GM21423 (cell line): ENCODE results near the gene ODR4.
A peak's percentile ranks its signal among the peaks of the same experiment; 100 is the strongest.
"Not testable (repeated sequence)": the region's sequence is repeated elsewhere in the genome, so short reads cannot be mapped to it uniquely, and the experiment has no call there.

Experiments
- ATAC-seq: cut with Tn5 transposase; IDR thresholded peaks from one replicate; pipeline ENCODE4 v1.9.1; 2021; ENCODE audit warnings: mild to moderate bottlenecking, moderate library complexity; ENCODE audit not compliant: unreplicated experiment

Gene ODR4

DNA sequence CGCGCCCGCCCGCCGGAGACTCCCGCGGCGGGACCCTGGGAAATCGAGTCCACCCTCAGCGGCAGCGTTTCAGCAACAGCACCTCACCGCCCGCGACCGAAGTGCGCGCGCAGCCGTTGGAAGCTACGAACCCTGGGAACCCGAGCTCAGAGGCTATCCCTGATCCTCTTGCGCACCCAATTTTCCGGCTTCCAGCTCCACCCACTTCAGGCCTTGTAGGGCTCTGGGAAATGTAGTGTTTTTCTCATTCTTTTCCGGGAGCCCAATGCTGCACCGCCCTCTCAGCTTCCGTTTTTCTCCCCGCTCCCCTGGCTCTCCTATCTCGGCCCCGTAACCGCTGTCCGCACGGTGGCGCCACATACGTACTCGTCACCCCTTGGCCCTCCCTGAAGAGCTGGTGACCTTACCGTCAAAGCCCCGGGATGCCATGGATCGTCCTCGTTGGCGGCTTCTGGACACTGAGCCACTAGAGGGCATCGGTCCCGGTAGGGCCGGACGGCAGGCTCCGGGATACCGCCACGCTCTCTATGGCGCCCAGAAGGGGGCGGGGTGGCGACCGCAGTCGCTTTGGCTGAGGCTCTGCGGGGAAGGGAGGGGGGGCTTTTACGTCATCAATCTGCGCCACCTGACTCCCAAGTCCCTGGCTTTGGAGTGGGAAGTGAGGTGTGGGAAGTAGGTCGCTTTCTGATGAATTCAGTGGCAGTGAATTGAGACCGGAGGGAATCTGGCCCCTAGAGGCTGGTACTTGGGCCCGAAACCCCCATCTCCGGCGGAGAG, at the start of gene ODR4, which contains the start of gene TPR:
Gene ODR4, plus strand, starts transcription at position 687 of the 777 bp plus-strand sequence. CDS start 3,948 bp downstream, outside the sequence.
Gene TPR, minus strand, starts transcription at position 102 of the 777 bp plus-strand sequence. CDS start 225 bp downstream, outside the sequence.
- peak; percentile 84 for ATAC-seq

DNA sequence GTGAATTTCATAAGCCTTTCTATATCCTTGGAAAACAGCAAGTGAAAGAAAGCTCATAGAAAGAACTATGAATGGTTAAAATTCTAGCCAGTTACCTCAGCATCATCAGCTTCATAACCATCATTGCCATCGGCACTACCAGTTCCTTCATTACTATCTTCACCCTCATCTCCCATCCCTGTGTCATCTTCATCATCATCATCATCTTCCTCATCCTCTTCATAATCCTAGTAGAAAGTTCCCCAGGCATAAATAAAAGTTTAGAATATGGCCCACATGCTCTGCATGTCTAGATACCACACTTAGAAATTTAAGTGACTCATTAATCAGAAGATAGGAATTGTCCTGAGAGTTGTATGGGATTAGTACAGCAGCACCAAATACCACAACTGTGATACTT, 49.6 kb upstream of the ODR4 start:
- ATAC-seq: no peak

DNA sequence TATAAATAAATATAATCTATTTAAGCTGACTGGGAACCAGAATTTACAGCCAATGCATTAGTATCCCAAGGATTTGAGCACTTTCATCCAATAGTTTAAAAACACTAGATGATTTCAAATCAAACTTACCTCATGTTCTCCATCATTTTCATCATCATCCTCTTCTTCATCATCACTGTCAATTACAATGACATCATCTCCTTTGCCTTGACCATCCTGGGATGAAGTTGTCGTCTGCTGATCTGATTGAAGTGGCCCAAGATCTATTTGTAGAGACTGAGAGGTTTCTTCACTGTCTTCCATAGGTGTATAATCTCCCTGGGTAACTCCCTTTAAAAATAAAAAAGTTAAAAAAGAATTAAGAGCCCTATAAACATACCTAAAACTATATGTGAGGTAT, 48.3 kb upstream of the ODR4 start:
- ATAC-seq: no peak

DNA sequence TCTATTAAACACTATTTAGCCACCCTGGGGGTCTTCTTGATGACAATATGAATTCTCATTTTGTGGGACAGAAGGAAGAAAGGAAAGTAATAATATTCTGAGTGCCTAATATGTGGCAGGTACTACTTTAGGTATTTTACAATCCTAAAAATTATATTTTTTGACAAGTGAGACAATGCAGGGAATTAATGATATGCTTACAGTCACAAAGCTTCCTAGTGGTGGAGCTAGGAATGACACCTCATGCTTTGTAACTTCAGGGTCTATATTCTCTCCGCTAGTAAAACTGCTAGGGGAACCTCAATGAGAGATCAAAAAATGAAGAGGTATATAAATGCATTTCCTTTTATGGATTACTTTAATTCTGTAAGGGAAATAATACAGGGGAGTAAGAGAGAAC, 44.9 kb upstream of the ODR4 start:
- ATAC-seq: no peak

DNA sequence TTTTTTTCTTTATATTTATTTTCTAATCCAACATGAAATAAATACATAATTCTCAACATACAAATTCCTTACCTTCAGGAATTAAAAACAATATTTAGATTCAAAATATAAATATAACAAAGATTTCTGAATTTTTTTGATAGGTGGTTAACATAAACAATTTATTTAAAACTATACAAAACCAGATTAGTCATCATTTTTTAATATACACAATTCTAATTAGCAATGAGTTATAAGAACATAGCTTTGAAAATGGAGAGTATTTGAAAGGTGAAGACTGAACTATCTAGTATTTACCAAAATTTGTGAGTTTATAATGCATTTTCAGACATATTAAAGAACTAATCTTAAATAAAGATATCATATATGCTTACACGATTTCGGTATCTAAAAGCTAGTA, 38.1 kb upstream of the ODR4 start:
- ATAC-seq: no peak

DNA sequence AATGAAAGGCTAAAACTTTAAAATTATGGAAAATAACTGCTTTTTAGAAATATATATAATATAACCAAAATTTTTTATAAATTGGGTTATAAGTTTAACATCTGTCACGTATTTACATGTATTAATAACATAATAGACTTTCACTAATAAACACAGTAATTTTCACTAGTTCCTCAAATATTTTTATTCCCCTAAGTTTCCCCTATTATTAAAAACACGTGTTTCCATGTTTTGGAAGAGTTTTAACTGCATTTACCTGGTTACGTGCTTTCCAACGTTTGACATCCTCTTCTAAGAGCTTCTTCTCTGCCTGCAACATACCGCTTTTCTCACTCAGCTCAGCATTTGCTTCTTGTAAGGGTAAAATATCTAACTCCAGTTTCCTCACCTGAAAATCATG, 34.9 kb upstream of the ODR4 start:
- no peak for ATAC-seq

DNA sequence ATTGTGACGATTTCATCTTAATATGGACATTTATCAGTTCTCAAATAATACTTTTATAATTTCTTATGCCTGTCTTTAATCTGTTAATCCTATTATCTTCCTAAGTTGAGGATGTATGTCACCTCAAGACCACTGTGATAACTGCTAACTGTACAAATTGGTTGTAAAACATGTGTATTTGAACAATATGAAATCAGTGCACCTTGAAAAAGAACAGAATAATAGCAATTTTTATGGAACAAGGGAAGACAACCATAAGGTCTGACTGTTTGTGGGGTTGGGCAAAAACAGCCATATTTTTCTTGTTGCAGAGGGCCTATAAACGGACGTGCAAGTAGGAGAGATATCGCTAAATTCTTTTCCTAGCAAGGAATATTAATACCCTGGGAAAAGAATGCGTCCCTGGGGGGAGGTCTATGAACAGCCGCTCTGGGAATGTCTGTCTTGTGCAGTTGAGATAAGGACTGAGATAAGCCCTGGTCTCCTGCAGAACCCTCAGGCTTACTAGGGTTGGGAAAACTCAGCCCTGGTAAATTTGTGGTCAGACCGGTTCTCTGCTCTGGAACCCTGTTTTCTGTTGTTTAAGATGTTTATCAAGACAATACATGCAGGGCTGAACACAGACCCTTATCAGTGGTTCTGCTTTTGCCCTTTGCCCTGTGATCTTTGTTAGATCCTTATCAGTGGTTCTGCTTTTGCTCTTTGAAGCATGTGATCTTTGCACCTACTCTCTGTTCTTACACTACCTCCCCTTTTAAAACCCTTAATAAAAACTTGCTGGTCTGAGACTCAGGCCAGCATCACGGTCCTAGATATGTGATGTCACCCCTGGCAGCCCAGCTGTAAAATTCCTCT, 27.6 kb upstream of the ODR4 start:
- not testable (repeated sequence) for ATAC-seq

DNA sequence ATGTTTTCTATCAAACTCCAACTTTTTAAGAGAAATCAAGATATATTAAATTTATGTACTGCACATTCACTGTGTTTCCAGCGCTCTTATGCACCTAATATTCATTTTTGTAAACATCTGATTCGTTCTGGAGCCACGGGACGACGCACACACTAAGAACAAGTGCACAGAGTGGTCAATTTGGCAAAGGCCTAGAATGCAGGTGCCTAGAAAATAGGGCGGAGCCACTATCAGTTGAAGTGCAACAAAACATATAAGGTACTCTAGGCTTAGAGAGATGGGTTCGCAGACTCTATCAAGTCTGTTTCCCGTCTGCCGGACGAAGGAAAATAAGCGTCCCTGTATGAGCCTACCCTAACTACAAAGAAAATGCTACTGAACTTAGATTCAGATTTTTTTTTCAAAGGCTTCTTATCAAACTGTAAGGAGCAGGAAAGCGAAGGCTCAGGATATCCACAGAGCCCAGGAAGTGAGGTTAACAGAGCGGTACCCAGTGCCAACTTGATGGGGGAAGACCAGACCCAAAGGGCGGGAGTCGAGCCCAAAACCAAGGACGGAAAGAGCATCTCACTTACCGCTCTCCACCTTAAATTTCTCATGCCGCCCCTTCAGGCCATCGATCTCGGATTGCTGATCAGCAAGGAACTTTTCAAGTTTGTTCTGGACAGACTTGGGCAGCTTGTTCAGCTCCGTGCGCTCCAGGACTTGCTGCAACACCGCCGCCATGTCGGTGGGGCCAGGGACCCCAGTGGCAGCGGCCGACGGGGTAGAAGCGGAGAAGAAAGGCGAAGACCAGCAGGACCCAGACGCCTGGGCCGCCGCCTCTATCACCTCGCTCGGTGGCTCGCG, 1.1 kb upstream of the ODR4 start:
- peak; percentile 32 for ATAC-seq

DNA sequence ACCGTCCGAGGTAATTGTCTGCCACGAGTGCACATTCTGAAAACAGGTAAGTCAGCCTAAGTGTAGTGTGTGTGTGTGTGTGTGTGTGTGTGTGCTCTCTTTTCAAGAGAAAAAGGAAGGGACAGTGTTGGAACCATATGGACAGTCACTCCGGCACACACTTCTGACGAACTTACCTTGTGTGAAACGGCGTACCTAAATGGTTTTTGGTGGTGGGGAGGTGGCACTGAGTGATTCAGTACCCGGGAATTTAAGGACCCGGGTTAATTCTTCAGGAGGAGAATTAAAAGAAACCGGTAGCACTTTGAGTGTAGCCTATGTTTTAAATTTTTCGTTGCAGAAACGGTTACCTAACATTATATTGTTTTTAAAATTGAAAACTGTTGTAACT, 286 bp downstream of the ODR4 start:
- no peak for ATAC-seq

DNA sequence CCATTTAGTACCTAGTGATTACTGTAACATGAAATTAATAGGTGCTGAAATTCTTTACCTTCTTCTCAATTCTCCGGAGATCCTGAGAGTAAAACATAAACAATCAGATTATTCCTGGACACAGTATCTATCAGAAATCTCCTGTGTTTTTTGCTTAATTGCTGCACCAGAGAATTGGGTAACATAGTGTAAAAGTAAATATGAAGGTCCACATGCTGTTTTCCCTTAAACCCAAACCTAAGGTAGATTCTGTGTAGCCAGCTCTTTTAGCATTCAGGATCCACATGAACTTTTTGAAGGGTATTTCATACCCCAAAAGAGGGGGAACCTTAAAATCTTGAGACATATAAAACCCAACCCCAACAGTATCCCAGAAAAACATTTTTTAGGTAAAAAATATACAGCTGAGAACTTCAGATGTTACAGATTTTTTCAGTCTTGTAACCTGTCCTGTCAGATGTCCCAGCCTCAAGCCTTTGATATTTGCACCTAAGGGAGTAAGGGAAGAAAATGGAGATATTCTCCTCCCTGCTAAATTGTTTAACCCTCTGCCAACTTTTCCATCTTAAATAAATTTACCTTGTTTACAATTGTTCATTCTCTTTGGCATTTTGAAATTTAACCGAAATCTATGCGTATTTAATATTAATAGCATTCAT, 11.2 kb downstream of the ODR4 start:
- no peak for ATAC-seq

DNA sequence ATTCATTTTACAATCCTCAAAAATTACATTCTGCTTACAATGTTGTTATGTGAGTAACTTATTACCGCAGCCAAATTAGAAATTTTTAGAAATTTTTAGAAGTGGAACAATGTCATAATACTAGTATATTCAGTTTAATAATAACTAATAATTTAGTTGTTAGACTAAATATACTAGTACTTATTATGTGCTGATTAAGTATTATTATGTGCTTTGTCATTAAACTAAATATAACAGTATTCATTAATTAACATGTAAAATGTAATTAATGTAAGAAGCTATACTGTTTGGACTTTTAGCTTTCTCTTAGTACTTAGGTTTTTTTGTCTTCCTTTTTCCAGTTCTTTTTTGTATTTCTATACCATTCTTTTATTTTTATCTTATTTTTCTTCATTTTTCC, 15.3 kb downstream of the ODR4 start:
- no peak for ATAC-seq

DNA sequence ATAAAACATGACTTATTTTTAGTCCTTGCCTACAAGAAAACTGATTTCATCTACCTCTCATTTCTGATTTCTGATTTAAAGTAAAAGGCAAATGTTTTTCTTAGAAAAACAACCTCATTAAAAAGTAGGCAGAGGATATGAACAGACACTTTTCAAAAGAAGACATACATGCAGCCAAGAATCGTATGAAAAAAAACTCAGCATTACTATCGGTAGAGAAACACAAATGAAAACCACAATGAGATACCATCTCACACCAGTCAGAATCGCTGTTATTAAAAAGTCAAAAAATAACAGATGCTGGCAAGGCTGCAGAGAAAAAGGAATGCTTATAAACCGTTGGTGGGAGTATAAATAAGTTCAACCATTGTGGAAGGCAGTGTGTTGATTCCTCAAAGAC, 16.2 kb downstream of the ODR4 start:
- ATAC-seq: no peak

DNA sequence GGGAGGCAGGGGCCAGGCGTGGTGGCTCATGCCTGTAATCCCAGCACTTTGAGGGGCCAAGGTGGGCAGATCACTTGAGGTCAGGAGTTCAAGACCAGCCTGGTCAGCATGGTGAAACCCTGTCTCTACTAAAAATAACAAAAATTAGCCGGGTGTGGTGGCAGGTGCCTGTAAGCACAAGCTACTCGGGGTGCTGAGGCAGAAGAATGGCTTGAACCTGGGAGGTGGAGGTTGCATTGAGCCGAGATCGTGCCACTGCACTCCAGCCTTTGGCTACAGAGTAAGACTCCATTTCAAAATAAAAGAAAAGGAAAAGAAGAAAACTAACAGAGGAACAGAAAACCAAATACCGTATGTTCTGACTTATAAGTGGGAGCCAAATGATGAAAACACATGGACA, 17.1 kb downstream of the ODR4 start:
- not testable (repeated sequence) for ATAC-seq

DNA sequence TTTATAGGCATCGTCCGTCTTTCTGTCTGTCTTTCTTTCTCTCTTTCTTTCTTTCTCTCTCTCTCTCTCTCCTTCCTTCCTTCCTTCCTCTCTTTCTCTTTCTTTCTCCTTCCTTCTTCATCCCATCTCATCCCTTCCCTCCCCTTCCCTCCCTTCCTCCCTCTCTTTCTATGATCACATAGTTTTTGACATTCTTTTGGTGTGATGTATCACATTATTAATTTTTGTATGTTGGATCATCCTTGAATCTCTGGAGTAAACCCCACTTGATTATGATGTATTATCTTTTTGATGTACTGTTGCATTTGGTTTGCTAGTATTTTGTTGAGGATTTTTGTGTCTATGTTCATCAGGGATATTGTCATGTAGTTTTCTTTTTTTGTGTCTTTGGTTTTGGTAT, 25.8 kb downstream of the ODR4 start:
- not testable (repeated sequence) for ATAC-seq

DNA sequence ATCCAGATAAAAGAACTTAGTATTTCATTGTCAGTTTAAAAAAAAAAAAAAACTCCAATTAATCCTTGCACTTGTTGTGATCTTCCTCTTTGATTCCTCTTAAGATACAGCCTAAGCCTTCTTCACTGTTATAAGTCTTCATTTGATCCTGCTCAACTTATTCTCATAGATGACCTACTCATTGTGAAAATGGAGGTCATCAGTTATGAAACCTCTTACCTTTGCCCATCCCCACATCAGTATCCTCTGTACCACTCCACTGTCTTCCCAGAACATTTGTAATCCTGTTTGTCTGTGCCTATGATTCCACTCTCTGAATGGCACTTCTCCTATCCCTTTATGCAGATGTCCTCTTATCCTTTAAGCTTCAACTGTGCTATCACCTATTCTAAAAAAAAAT, 28.0 kb downstream of the ODR4 start:
- no peak for ATAC-seq

DNA sequence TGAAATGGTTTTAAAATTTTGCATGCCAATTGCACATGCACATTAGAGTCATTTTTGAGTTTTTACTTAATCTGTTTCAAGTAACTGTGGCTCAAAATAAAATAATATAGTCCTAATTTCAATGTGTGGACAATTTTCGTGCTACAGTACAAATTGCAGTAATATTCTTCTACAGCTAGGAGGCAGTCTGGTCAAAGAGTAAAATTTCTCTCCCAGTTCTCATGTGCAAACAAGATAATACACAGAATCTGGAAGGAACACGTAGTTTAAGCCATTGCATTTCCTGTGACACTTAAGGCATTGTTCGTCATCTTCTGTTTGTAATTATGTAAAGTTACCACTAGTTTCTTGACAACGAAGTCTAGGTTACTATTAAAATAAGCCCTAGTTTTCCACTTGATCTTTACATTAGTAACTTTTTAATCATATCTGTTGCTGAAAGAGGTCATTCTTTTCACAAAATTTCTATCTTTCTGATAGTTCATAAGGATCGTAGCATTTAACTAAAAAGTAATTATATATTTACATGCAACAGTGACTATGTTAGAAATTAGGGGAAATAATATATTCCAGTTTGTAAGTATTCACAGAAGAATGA, 28.9 kb downstream of the ODR4 start:
- peak; percentile 49 for ATAC-seq

DNA sequence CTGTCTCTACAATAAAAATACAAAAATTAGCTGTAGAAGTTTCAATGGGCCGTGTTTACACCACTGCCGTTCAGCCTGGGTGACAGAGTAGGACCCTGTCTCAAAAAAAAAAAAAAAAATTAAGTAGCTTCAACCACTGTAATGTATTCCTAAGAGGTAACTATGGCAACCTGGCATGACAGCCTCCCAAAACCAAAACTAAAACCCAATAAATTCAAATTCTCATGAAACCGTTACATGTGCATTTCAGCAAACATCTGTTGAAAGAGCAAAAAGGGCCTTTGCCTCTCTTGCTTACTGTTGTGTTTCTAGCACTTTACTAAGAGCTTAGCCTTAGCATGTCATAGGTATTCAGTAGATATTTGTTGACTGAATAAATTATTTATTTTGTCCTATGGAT, 33.5 kb downstream of the ODR4 start:
- peak; percentile 70 for ATAC-seq

DNA sequence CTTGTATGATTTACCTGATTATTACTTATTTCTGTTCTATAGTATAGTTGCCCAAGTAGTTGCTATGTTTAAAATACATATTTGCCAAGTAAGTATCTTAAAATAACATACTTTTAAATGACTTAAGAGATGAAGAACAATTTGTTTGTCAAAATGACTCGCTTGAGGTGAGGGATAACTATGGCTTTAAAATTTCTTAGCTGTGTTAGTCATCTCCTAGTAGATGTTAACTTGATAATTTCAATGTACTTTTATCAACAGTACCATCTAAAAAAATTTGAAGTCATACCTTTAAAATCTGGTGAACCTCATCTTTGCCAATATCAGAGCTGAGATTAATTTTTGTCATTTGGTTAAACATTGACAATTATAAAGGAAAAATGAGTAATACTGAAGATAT, 37.7 kb downstream of the ODR4 start:
- no peak for ATAC-seq

DNA sequence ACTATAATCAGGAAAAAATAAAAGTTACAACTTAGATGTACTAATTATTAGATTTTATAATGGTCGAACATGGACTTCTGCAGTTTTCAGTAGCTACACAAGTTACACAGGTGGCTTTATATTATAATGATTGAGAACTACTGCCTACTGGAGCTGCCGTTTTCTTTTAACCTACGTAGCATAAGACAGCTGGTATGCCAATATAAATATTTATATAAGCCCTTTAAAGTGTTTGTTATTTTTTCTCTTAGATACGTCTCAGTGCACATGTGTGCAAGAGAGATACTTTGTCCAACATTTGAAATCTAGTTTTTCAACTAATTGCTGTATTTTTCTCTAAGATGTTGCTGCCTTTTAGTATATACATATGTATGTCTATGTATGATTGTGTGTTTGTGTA, 42.9 kb downstream of the ODR4 start:
- ATAC-seq: no peak

DNA sequence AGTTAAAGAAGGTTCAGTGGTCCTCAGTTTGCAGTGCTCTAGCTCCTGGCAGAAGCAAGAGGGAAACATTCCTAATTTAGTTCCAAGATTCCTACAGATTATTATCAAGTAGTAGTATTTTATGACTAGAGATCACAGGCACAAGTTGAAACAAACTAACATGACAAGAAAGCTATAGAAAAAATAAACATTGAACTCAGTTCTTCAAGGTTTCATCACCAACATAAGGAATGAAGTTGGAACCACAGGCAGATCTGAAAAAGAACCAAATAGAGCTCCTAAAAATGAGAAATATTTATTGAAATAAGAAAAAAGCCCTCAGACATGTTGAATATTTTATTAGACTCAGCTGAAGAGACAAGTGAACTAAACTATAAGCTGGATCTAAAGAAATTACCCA, 44.7 kb downstream of the ODR4 start:
- no peak for ATAC-seq
